AG04450 (cell line): ENCODE data around the gene RNF39. TPM values are rescaled to one million over a fixed set of nuclear protein-coding genes. Genes with fewer than 3 reads are reported as not detected.

Source experiments
- polyA plus RNA-seq: library from polyadenylated mRNA; depleted of rRNA; stranded (reverse); fragments of >200 nt; gene quantifications from 2 replicates; pipeline ENCODE4 v1.2.3, GENCODE V29; 2011; rRNA removed
- small RNA-seq: library from RNA; depleted of rRNA; stranded (forward); fragments of <200 nt; gene quantifications from one replicate; pipeline ENCODE3, GENCODE V24; 2012; ENCODE audit warnings: low read depth; ENCODE audit not compliant: insufficient read length

The RNF39 gene
- polyA plus RNA-seq, 1 experiment: not detected

Small RNA genes lying within 50 kb of the gene (small RNA-seq; reads per million reads assigned to genes)
- not detected for gene RF02218
- gene RF02219: not detected
- gene RF02220: not detected

Other genes starting within 250 kb of the RNF39 start
- not detected in 2 replicates for gene HLA-G, start 247.9 kb downstream of the RNF39 start, polyA plus RNA-seq
- 368 and 445 TPM in 2 replicates for gene HLA-A, start 133.2 kb downstream of the RNF39 start, polyA plus RNA-seq
- gene POLR1H, start 14.5 kb downstream of the RNF39 start, polyA plus RNA-seq: 25.0 and 25.1 TPM in 2 replicates
- gene PPP1R11, start 8.6 kb downstream of the RNF39 start, polyA plus RNA-seq: 49.8 and 53.5 TPM in 2 replicates
- gene TRIM31, start 37.3 kb upstream of the RNF39 start, polyA plus RNA-seq: not detected in 2 replicates
- gene TRIM40, start 60.4 kb upstream of the RNF39 start, polyA plus RNA-seq: not detected in 2 replicates
- not detected in 2 replicates for gene TRIM10, start 85.4 kb upstream of the RNF39 start, polyA plus RNA-seq
- not detected in 2 replicates for gene TRIM15, start 87.8 kb upstream of the RNF39 start, polyA plus RNA-seq
- 22.7 and 24.4 TPM in 2 replicates for gene TRIM26, start 137.6 kb upstream of the RNF39 start, polyA plus RNA-seq